ENCODE data around the gene MMUT.
"Not testable (repeated sequence)": the region's sequence is repeated elsewhere in the genome, so short reads cannot be mapped to it uniquely, and the experiment has no call there.

Gene MMUT

GRCh38 chr6:49416195-49416594 is 46.9 kb downstream of the MMUT start:
- DNase-seq (ENCODE audit: low read depth), result no peak

DNA sequence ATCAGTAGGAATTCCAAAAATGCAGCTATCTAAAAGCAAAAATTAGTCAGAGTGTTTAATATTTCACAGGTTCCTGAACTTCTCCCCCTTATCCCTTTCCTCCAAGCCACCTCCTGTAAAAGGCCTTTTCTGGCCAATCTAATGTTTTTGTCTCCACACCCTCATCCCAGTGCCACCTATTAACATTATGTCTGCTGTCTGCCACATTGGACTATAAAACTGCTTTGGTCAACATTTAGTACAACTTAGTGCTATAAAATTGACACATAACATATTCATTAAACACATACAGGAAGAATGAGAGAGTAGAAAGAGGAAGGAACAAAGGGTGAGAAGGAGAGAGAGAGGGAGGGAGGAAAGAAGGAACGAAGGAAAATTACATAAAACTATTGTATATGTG is 47.7 kb downstream of the MMUT start:
- no peak for DNase-seq (ENCODE audit: low read depth)

GRCh38 chr6:49410564-49410963 is 52.5 kb downstream of the MMUT start:
- DNase-seq (ENCODE audit: low read depth), result no peak

DNA sequence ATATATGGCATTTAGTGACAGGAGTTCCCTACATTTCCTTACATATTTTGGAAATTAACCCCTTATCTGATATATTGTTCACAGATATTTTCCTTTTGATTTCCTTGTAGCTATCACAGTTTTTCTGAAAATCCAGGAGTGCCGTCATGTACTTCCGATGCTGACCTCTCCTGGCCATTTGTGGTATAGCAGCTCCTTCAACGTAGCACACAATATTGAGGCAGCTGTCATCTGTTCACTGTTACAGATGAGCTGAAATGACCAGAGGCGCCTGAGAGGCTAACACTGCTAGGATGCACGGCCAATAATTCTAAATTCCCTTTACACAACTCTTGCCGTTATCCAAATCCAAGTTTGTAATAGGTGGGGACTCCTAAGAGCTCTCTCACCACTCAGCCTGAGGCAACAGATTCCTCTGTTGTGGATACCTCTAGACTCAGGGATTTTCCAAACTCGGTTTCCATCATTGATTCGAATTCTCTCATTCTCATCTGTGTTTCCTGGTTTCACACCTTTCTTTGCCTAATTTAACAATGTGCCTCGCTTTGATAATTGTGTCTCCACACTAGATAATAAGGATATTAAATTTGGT is 53.0 kb downstream of the MMUT start:
- DNase-seq (ENCODE audit: low read depth), result peak; percentile 57

DNA sequence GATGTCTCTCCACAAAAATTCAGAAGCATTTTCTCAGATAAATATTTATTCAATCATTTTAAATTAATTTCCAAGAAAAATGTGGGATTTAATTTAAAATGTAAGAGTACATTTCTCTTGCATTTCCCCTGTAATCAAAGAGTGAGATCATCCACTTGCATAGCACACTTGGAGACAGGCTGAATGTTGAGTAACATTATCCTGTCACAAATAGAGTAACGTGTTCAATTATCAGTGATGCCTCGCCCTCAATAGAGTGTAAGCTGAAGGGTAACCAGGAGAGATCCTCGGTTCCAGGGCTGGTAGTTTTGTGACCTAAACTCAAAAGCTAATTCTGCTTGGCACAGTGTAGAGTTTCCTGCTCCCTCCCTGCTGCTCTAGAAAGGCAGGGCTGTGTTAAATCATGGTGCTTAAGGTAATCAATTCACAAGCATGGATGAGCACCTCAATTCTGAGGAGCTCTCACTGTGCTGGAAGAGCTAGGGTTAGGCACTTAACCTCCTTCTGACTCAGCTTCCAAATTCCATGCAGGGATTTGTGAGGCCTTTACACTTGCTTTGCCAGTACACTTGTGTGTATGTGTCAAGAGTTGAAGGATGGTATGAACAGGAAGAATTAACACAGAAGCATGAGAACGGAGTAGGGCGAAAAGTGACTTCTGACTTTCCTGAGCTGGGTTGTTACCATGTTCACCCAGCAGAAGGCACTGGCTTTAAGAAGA is 56.6 kb downstream of the MMUT start:
- DNase-seq (ENCODE audit: low read depth), result no peak

DNA sequence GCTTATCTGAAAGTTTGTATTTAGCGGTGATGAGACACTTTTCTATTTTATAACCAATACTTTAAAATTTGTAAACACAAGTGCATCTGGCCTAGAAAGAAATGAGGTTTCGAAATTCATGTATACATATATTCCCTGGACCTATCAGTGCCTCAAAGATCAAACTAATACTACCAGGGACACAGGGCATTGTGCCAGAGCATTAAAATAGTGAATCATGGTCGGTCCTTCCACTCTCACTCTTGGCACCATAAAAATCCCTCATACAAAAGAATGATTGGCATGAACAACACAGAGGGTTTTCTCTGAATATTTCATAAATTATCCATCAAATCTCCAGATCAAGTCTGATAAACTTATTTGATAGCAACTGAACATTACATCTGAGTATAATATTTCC is 62.0 kb downstream of the MMUT start:
- no peak for DNase-seq (ENCODE audit: low read depth)

GRCh38 chr6:49386667-49387508 is 76.2 kb downstream of the MMUT start:
- DNase-seq (ENCODE audit: low read depth), result not testable (repeated sequence)

DNA sequence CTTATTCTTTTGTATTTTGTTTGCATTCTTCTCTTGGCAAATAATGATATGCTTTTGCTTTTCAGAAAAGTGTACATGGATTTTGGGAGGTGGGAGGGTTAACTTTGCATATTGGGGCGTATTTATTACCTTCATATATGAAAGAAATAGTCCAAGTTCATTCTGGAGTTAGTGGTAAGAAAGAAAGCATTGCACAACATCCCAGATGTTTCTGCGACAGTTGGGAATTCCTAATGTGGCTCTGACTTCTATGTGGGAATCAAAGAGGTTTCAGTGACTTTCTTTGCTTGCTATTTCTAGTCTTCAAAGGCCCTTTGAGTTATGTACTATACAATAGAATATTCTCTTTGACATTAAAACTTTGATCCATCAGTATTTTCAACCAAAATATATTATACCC is 78.1 kb downstream of the MMUT start:
- no peak for DNase-seq (ENCODE audit: low read depth)
